ENCODE results near the gene DCDC2C. TPM values are rescaled to one million over a fixed set of nuclear protein-coding genes. Genes with fewer than 3 reads are reported as not detected.

Gene DCDC2C
- total RNA-seq, 1 experiment from 2014 or later: not detected

DNA sequence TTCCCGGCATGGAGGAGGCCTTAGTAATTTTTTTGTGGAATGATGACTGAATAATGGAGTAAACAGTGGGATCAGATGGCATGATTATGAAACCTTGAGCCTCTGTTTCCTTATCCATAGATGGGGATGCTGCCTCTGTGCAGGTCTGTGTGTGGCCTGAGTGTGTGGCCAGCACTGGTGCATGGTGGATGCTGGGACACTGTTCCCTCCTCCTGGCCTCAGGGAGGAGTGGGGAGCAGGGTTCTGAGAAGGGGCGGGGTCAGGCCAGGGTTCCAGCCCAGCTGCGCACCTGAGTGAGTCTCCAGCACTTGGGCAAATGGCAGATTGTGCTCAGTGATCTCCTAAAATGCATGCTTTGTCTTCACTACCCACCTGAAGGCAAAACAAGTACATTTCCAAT is 66.4 kb downstream of the DCDC2C start:
- TF ChIP-seq, protein P1, sequence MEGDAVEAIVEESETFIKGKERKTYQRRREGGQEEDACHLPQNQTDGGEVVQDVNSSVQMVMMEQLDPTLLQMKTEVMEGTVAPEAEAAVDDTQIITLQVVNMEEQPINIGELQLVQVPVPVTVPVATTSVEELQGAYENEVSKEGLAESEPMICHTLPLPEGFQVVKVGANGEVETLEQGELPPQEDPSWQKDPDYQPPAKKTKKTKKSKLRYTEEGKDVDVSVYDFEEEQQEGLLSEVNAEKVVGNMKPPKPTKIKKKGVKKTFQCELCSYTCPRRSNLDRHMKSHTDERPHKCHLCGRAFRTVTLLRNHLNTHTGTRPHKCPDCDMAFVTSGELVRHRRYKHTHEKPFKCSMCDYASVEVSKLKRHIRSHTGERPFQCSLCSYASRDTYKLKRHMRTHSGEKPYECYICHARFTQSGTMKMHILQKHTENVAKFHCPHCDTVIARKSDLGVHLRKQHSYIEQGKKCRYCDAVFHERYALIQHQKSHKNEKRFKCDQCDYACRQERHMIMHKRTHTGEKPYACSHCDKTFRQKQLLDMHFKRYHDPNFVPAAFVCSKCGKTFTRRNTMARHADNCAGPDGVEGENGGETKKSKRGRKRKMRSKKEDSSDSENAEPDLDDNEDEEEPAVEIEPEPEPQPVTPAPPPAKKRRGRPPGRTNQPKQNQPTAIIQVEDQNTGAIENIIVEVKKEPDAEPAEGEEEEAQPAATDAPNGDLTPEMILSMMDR (IDR thresholded peaks at IDR 0.05; ENCODE audit: unreplicated experiment): no peak
- no peak overlapping the region for H3K27ac Mint-ChIP-seq (ENCODE audit: low read depth, unreplicated experiment)
- no peaks in the 10 kb centered on the region for H3K4me1 Mint-ChIP-seq (ENCODE audit: insufficient read depth, unreplicated experiment)
- H3K9me3 Mint-ChIP-seq (ENCODE audit: unreplicated experiment): no peaks in the 10 kb centered on the region
- H3K36me3 Mint-ChIP-seq (ENCODE audit: insufficient read depth, unreplicated experiment): no peaks in the 10 kb centered on the region
- DNase-seq (ENCODE audit: unreplicated experiment): no peak
- intact Hi-C loops (cut with micrococcal nuclease): no loop called here
- CTCF ChIA-PET: no interaction called here
- POLR2A ChIA-PET: no interaction called here
- H3K4me3 Mint-ChIP-seq (ENCODE audit: unreplicated experiment): no peak overlapping the region
- H3K27me3 Mint-ChIP-seq (ENCODE audit: insufficient read depth, unreplicated experiment): peaks cover 53% of the 10 kb centered on the region
- no TSS peak for BruUV-seq (replicated peaks)

GRCh38 chr2:3770724-3771415 is 67.5 kb downstream of the DCDC2C start:
- Mint-ChIP-seq H3K27ac (ENCODE audit: low read depth, unreplicated experiment) (no peak overlapping the region), H3K4me3 (ENCODE audit: unreplicated experiment) (no peak overlapping the region), H3K4me1 (ENCODE audit: insufficient read depth, unreplicated experiment) (no peaks in the 10 kb centered on the region), H3K27me3 (ENCODE audit: insufficient read depth, unreplicated experiment) (peaks cover 44% of the 10 kb centered on the region), H3K9me3 (ENCODE audit: unreplicated experiment) (no peaks in the 10 kb centered on the region), H3K36me3 (ENCODE audit: insufficient read depth, unreplicated experiment) (no peaks in the 10 kb centered on the region)
- TF ChIP-seq, protein P1 (IDR thresholded peaks at IDR 0.05; ENCODE audit: unreplicated experiment): no peak
- DNase-seq (ENCODE audit: unreplicated experiment): no peak
- no TSS peak for BruUV-seq (replicated peaks)
- POLR2A ChIA-PET: no interaction called here
- CTCF ChIA-PET: interaction anchor here (0.6 to 1.8 kb wide), 2 partner anchors 10 to 36 kb away, joined by 3 to 6 read pairs; no protein-coding TSS in a partner anchor
- intact Hi-C loops (cut with micrococcal nuclease): no loop called here

DNA sequence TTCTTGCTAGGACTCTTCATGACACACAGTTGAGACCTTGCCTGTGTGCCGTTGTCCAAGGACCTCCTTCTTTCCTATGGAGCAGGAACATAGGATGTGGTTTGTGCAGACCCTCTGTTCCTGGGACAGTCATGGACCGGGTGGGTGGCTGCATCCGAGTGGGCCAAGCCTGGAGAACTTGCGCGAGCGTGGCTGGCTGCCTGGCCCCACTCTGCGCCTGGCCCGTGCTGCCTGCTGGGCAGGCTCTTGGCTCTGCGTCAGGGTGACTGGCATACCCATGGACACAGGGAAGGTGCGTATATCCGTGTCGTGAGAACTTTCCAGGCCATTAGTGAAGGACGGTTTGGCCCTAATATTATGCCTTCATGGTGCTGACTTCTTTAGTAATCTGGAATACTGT is 68.2 kb downstream of the DCDC2C start:
- Mint-ChIP-seq H3K9me3 (ENCODE audit: unreplicated experiment) (no peaks in the 10 kb centered on the region), H3K4me3 (ENCODE audit: unreplicated experiment) (no peak overlapping the region), H3K27me3 (ENCODE audit: insufficient read depth, unreplicated experiment) (peaks cover 44% of the 10 kb centered on the region), H3K27ac (ENCODE audit: low read depth, unreplicated experiment) (no peak overlapping the region), H3K36me3 (ENCODE audit: insufficient read depth, unreplicated experiment) (no peaks in the 10 kb centered on the region), H3K4me1 (ENCODE audit: insufficient read depth, unreplicated experiment) (no peaks in the 10 kb centered on the region)
- intact Hi-C loops (cut with micrococcal nuclease): no loop called here
- ChIA-PET POLR2A (no interaction called here), CTCF (interaction anchor here (1.8 kb wide), 1 partner anchor 9 kb away, joined by 6 read pairs; no protein-coding TSS in a partner anchor)
- BruUV-seq (replicated peaks): no TSS peak
- TF ChIP-seq, protein P1 (IDR thresholded peaks at IDR 0.05; ENCODE audit: unreplicated experiment): no peak
- DNase-seq (ENCODE audit: unreplicated experiment): no peak

GRCh38 chr2:3774336-3774735 is 71.0 kb downstream of the DCDC2C start:
- Mint-ChIP-seq H3K27ac (ENCODE audit: low read depth, unreplicated experiment) (no peak overlapping the region), H3K4me3 (ENCODE audit: unreplicated experiment) (no peak overlapping the region), H3K9me3 (ENCODE audit: unreplicated experiment) (no peaks in the 10 kb centered on the region), H3K27me3 (ENCODE audit: insufficient read depth, unreplicated experiment) (peaks cover 46% of the 10 kb centered on the region), H3K36me3 (ENCODE audit: insufficient read depth, unreplicated experiment) (no peaks in the 10 kb centered on the region), H3K4me1 (ENCODE audit: insufficient read depth, unreplicated experiment) (peaks cover 6% of the 10 kb centered on the region)
- ChIA-PET POLR2A (no interaction called here), CTCF (no interaction called here)
- no TSS peak for BruUV-seq (replicated peaks)
- intact Hi-C loops (cut with micrococcal nuclease): no loop called here
- TF ChIP-seq, protein P1 (IDR thresholded peaks at IDR 0.05; ENCODE audit: unreplicated experiment): no peak
- no peak for DNase-seq (ENCODE audit: unreplicated experiment)

All from MCF 10A (cell line).